ENCODE results near the gene C11orf52.

C11orf52 gene

DNA sequence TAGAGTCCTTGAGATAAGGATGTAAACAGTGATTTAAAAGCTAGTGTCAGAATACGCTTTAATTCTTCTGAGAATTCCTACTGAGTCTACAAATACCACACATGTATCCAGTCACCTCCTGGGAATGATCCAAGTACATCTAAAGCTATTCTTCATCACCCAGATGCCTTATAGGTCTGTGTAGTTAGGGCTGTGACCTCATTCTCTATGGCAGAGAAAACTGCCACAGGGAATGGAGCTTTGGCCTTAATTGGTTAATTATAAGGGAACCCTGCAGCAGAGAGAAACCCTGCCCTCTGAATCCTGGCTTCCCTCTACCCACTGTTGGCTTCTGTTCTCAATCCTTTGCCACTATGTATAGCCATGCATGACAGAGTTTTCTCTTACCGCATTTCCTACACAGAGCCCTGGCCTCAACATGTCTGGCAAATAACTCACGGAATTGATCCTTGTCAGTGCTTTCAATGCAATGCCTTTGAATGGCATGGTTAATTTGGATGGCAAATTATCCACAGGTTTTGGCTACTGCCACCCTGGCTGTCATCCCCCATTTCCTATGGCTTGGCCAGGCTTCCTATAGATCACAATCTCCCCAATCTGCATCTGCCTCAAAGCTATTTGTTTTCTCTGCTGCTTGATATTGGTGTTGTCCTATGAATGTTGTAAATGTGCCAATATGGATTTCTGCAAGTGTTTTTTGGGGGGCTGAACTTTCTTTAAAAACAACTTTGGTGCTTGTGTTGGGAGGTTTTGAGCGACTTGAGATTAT, 21.3 kb downstream of the C11orf52 start:
- no peak for DNase-seq

DNA sequence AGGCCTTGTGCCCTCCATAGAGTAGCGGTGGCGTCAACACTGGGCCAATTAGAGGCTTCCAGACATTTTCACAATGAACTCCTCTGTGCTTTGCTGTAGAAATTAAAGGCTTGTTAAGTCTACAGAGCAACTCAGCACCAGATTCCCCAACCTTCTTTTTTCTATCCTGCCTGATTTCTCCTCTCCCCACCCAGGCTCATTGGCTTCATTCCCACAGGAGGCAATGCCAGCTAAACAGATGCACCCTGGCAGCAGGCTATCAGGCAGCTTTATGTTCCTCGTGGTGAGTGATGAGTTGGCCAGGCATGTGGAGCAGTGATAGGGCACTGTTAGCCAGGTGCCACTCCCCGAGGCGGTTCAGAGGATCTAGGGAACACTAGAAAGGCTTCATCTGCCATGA, 23.2 kb downstream of the C11orf52 start:
- DNase-seq: no peak

DNA sequence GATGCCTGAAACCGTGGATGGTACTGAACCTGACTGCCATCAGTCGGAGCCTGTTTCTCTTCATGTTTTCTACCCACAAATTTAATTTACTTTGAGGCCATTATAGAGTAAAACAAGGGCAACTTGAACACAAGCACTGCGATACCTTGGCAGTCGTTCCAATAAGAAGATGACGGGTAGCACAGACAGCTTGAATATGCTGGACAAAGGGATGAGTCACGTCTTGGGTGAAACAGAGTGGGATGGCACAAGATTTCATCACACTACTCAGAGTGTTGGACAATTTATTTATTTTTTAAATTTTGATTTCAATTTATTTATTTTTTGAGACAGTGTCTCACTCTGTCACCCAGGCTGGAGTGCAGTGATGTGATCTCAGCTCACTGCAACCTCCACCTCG, 24.1 kb downstream of the C11orf52 start:
- no peak for DNase-seq

DNA sequence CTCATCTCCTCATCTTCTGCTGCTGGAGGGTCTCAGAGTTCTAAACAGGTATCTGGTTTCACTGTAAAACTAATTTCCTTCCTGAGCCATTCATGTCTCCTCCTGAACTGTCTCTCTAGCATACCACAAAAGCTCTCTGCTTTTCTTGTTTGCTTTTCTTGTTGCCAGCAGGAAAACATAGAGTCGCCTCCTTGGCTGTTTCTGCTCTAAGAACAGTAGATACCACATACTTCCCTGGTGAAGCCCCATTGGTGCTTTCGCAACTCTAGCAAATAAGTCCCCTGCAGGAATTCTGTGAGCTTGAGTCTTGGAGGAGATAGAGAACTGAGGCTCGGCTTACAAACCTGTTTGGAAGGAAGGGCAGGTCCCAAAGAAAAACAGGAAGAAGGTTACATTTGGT, 25.4 kb downstream of the C11orf52 start:
- DNase-seq: no peak

DNA sequence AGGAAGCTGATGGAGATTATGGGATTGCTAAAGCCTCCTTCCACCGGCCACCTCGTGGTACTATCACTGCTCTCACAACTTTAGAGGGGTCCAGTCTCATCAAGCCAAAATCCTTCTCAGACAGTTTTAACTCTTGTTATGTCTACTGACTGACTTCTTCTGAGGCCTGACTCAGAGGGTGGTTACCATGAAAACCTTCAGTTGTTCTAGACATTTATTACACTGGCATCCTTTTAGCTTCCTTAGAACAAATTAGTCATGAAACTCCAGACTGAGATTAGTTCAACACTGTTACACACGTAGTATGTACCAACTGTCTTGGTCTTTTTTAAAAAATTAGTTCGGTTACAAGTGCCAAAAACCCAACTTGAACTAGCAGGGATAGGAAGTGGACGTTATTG, 25.9 kb downstream of the C11orf52 start:
- DNase-seq: no peak

DNA sequence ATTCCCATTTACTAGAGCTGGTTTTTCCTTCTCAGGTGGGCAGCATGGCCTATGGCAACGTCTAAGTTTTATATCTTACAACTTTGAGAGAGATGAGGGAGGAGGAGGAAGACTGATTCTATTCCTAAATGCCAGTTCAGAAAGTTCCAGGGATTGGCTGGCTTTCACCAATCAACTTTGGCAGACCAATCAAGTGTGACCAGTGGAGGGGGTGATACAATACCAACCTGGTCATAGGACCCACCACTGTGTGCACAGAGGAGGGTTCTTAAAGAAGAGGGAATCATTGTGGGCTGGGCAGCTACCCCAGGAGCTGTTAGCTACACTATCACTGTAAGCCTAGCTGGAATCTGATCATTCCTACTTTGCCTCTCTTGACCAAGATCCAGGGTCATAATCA, 26.5 kb downstream of the C11orf52 start:
- no peak for DNase-seq

DNA sequence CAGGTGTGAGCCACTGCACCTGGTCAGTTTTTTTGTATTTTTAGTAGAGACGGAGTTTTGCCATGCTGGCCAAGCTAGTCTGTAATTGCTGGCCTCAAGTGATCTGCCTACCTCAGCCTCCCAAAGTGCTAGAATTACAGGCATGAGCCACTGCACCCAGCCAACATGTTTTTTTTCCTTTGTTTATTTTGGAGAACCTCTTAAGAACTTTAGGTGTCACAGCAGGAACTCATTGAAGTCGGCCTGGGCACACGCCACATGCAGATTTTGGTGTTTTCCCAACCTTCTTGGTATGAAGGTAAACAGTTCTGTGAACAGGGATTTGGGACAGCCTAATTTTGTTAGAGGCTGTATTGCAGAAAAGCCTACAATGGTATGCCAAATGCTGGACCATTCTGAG, 27.8 kb downstream of the C11orf52 start:
- no peak for DNase-seq

DNA sequence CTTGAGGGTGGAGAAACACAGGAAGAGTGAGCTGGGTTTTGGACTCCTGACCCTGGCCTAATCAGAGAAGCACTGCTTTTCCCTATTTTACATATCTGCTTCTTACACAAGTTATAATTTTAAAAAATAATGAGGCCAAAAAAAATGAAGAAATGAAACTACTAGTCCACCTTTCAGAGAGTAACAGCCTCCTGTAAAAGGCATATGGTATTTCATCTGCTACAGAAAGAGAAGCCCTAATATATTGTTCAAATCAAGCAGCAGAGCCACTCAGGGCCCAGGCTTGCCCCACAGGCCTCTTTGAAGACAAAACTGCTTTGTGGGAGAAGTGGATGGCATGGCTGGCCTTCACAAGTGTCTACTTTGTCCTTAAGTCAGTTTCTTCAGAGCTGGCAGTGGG, 28.4 kb downstream of the C11orf52 start:
- DNase-seq: no peak

DNA sequence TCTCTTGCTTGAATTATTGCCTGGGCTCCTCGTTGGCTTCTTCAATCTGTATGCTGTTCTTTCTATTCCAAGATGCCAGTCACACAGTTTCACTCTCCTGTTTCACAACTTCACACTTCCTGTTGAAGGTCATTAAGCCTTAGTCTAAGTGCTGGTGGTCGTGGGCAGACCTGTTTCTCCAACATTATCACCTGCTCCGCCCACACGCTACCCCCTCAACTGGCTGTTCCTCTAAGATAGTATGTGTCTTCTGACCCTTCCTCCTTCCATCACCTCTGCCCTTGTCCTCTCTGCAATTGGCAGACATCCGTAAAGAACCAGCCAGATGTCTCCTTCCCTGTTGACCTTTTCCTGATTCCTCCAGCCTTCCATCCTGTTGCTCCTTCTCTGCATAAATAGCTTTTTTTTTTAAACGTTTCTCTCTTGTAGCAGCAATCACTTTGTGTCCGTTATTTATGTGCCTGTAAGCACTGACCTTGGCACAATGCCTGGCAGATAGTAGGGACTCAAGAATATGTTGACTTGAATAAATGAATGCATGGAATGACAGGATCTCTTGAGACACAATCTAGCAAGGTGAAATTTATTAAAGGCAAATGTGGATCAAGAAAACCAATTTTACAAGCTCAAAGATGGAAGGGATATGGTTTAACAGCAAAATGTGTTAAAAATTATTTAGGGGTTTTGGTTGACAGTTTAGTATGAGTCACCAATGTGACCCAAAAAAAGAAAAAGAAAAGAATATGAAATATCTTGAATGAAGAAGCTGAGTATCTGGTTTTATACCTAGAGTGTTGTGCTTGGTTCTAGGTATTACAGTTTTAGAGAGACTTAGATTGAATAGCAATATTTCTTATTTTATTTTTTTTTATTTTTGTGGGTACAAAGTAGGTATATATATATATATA, 31.1 kb downstream of the C11orf52 start:
- DNase-seq: no peak

DNA sequence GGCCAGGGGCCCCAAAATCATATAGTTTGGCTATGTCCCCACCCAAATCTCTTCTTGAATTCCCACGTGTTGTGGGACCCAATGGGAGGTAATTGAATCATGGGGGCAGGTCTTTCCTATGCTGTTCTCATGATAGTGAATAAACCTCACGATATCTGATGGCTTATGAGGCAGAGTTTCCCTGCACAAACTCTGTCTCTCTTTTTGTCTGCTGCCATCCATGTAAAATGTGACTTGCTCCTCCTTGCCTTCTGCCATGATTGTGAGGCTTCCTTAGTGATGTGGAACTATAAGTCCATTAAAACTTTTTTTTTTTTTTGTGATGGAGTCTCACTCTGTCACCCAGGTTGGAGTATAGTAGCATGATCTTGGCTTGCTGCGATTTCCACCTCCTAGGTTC, 32.9 kb downstream of the C11orf52 start:
- DNase-seq: no peak

DNA sequence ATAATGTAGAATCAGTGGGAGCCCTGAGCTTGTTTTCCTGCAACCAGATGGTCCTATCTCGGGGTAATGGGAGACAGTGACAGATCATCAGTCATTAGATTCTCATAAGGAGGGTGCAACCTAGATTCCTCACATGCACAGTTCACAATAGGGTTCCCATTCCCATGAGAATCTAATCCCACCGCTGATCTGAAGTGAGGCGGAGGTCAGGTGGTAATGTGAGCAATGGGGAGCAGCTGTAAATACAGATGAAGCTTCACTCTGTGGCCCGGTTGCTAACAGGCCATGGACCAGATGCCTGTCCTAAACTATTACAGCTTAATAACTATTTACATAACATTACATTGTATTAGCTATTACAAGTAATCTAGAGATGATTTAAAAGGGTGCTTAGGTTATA, 35.4 kb downstream of the C11orf52 start:
- DNase-seq: no peak

DNA sequence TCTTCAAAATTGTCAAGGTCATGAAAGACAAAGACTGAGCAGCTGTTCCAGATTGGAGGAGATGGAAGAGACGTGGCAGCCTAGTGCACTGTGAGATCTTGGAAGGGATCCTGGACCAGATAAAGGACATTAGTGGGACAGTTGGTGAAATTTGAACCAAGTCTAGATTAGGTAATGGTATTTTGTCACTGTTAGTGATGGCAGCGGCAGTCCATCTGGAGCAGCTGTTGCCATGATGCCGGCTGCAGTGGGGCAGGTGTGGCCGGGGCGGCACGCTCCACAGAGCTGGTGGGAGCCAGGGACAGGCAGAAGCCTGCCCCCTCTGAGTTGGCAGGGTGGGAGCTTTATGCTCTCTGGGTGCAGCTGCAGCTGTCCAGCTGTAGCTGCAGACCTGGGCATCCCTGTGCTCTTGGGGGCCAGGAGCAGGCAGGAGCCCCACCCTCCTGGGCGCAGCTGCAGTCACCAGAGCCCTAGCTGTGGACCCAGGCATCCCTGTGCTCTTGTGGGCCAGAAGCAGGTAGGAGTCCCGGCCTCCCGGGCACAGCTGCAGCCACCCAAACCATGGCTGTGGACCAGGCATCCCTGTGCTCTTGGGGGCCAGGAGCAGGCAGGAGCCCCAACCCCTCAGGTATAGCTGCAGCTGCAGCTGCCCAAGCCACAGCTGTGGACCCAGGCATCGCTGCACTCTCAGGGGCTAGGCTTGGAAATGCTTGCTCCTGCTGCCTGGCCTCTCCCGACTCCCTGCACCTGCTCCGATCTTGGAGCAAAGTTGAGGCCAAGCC, 39.1 kb downstream of the C11orf52 start:
- no peak for DNase-seq

DNA sequence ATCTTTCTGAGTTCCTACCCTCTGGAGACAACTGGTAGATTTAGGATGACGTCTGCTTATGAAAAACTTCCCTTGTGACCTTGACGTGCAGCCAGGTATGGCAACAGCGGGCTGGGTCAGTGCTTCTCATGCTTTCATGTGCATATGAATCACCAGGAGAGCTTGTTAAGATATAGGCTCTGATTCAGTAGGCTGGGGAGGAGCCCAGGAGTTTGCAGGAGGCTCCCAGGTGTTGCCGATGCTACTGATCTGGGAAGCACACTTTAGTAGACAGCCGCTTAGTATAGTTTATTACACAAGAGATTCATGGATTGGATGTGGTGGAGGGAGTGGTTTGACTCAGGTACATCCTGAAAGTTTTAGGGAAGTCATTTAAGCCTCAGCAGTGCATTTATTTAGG, 42.2 kb downstream of the C11orf52 start:
- no peak for DNase-seq

DNA sequence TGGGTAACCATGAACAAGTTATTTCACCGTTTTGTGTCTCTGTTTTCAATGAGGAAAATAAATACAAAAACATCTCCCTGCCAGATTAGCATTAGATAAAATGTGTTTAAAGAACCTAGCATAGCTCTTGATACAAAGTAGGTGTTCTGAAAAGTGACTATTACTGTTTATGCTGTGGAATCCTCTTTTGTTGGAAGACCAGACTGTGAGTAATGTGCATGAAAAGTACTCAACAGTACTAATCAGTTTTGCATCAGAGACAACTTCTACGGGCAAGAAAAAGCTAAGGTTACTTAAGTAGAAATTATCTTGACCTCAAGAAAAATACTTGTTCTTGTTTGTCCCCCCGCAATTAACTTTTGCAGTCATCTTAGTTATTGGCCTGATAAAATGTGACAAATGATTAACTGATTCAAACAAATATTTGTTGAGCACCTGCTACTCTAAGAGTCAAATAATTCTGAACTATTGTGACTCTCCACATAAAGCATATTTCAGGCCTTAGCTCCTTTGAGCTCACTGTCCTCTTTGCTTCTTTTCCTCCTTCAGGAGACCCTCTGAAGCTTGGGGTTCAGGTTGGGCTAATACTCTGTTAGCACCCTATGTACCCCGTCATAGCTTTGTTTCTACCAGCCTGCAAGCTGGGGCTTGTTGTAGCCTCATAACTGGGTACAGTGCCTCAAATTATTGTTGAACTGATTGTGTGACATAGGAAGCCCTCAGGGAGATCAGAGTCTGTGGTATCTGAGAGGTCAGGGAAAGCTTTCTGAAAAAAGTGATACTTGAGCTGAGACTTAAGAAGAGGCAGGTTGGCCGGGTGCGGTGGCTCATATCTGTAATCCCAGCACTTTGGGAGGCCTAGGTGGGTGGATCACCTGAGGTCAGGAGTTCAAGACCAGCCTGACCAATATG, 42.9 kb downstream of the C11orf52 start:
- DNase-seq: no peak

DNA sequence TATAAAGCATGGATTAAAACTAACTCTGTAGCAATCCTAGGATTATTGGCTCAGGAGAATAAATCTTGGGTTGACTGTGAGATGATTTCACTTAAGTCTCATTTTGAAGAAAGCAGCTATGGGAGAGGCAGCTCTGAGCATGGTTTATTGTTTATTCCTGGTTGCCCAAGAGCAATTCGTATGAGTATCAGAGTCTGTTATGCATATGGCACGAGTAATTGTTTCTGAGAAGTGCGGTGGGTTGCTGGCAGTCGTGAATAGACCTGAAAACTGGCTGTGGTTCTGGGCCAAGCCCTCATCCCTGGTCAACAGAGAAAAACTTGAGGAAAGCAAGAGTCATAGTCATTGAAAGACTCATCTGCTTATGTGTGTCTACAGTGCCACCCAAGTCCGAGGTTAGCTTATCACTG, 45.2 kb downstream of the C11orf52 start:
- no peak for DNase-seq

DNA sequence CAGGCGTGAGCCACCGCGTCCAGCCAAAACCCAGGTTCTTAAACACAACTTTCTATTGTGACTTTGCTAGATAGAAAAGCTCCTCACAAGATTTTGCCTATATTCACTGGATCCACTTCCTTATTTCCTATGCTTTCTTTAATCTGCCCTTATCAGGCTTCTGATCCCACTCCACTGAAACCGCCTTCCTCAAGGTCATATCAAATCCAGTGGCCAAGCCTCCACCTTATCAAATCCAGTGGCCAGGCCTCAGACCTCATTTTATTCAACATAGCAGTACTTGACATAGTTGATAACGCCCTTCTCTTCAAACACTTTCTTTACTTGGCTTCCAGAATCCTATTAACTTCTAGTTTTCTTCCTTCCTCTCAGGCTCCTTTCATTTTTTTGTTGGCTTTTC, 48.0 kb downstream of the C11orf52 start:
- no peak for DNase-seq

DNA sequence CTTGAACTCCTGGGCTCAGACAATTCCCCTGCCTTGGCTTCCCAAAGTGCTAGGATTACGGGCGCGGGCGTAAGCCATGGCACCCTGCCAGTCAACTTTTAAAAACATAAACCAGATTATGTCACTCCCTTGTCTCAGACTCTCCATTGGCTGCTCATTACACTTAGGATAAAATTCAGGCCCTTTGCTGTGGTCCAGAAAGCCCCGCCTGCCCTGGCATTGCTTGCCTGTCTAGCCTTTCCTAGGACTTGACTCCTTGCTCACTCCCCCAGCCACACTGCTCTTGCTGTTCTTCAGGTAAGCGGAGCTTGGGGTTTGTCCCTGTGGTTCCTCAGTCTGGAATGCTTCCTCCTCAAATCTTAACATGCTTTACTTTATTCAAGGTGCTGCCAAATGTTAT, 48.9 kb downstream of the C11orf52 start:
- no peak for DNase-seq

DNA sequence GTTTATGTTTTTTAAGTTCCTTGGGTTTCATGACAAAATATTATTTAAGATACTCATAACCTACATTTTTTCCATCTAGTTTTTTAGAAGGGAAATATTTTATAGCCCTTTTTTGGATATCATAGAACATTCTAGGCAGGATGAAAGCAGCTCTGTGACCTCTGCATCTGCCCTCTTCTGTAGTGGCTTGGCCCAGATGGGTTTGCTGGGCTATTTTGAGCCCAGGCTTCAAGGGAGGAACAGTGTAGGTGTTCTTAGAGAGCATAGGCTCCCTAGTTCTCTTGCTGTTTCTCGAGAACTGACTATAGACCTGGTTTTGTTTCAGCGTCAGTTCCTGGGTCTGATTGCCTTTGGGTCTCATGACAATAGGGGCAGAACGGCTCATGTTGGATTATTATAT, 50.6 kb downstream of the C11orf52 start:
- DNase-seq: no peak

DNA sequence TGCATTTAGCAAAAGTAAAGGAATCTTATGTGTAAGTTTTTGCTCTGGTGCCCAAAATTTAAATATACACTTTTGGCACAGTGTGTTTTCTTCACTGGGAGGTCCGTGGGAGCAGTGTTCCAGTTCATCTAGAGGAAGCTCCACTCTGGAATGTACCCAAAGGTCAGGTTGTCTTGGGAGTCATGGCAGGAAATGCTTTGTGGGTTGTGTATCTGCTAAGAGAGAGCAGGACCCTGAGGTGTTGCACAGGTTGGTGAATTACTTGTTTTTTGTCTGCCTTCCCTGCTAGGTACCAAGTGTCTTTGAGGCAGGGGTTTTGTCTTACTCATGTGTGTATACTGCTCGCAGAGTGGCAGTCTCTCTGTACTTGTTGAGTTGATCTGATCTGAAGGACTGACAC, 55.7 kb downstream of the C11orf52 start:
- DNase-seq: no peak

DNA sequence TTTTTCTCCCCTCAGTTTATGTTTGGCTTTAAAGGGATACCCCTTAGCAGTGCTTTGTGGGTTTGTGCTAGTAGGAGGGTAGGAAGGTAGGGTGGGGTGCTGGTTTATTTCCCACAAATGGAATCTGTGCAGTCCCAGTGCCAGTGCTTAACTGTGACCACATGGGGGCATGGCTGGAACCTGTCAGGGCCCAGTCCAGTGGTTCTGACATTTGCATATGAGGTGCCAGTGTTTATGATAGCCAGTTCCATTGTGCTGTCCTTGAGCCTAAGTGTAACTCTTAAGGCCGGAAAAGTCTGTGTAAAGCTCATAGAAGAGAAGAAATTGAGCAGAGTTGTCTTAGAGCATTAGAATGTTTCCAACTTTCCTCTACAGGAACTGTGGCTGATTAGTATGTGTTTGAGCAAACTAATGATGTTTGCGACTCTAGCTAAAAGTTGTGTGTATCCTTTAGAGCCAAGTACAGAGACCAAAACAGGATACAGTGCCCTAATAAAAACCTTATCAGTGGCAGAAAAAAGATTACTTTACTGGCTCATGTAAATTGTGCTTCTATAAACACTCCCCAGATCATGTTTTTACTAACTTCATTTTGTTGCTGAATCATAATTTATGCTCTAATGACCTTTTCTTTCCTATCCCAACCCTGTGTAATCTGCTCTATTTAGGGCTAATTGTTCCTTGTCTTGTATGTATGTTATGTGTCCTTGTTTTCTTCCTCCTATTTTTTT, 56.5 kb downstream of the C11orf52 start:
- no peak for DNase-seq

DNA sequence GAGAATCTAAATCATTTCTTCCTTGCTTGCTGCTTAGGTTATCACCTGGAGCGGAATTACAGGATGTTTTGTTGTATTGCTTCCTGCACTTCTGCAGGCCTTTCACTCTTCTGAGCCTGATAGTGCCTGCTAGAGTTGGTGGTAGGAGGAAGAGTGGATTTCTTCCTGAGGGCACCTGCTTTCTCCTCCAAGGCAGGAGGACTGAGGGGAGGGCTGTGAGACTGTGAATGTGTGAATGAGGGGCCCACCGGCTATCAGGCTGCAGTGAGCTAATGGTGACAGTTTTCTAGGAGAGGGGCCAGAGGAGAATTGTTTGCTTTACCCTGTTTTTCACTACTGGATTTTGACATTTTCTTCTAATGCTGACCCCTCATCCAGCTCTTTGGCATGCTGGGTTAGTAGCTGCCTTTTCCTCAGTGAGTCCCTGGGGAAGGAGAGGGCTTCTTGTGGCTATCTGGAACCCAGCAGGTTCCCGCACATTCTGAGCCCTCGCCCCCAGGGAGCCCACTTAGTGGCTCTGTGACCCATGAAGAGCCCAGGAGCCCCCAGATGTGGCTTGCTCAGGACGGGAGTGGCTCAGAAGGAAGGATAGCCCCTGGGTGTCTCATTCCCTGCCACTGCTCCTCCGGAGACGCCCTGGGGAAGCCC, 57.5 kb downstream of the C11orf52 start:
- DNase-seq: no peak

Data from NCI-H2029 treated with DMSO at 0.1 percent for 48 hours (cell line).